ENCODE measurements around the gene ATG13. TPM values are rescaled to one million over a fixed set of nuclear protein-coding genes. Genes with fewer than 3 reads are reported as not detected.
"Not testable (repeated sequence)": the region's sequence is repeated elsewhere in the genome, so short reads cannot be mapped to it uniquely, and the experiment has no call there.

Gene ATG13
- total RNA-seq, 2 experiments from 2014 or later, result 64.1 to 70.0 TPM

DNA sequence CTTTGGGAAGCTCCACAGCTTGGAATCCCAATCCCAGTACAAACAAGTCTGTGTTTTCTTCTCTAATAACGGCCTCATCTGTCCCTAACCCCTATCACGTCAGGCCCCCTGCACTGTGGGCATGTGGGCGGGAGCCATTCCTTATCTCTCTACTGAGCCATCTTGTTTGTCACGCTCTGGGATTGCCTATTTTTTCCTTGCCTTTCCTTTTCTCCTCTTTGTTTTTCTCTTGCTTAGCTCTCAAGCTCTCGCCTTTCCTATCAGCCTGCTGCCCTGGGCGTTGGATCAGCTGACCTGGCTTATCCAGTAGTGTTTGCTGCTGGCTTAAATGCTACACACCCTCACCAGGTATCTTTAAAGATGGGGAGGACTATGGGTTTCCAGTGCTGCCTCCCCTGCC is 47.3 kb downstream of the ATG13 start:
- H3K27me3 Mint-ChIP-seq, result no peaks in the 10 kb centered on the region

DNA sequence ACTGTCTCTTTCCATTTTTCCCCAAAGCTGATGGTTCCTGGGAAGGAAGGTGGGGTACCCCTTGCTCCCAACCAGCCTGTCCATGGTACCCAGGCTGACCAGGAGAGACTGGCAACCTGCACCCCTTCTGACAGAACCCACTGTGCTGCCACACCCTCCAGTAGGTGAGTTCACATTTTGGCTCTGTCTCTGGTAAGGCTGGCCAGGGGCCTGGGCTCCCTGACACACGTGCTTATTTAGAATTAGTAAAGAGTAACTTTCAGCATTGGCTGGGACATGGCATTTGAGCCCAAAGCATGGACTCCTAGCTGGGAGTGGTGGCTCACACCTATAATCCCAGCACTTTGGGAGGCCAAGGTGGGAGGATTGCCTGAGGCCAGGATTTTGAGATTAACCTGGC is 48.0 kb downstream of the ATG13 start:
- Mint-ChIP-seq H3K27me3 (no peaks in the 10 kb centered on the region), H3K9me3 (no peaks in the 10 kb centered on the region), H3K4me1 (peaks cover 11% of the 10 kb centered on the region), H3K27ac (no peak overlapping the region), H3K36me3 (peaks cover 26% of the 10 kb centered on the region), H3K4me3 (no peak overlapping the region)
- DNase-seq, result no peak
- POLR2A ChIA-PET, result no interaction called here
- ATAC-seq (ENCODE audit: low read depth), result no peak

More for the DNA sequence above, 47.3 kb downstream of the ATG13 start:
- no peaks in the 10 kb centered on the region for H3K9me3 Mint-ChIP-seq
- ATAC-seq (ENCODE audit: low read depth), result no peak
- POLR2A ChIA-PET, result no interaction called here
- peaks cover 22% of the 10 kb centered on the region for H3K36me3 Mint-ChIP-seq
- H3K4me1 Mint-ChIP-seq, result peaks cover 7% of the 10 kb centered on the region
- no peak overlapping the region for H3K4me3 Mint-ChIP-seq
- H3K27ac Mint-ChIP-seq, result no peak overlapping the region
- DNase-seq, result no peak

DNA sequence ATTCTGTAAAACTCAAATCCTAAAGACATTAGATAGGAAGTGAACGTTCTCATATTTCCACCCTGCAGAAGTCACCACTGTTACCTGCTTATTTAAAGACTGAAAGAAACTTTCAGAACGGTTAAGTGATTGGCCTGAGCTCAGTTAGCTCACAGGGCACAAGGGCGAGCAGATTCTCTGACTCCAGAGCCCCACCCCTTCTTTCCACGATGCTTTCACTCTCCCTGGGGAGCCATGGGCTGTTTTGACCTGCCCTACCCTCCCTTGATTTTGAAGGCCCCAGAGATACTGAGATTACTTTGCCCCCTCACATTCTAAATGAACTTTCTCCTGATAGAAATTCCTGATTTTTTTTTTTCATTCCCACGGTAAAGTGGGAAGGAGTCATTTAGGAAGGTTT is 49.2 kb downstream of the ATG13 start:
- Mint-ChIP-seq H3K9me3 (no peaks in the 10 kb centered on the region), H3K27ac (no peak overlapping the region)

DNA sequence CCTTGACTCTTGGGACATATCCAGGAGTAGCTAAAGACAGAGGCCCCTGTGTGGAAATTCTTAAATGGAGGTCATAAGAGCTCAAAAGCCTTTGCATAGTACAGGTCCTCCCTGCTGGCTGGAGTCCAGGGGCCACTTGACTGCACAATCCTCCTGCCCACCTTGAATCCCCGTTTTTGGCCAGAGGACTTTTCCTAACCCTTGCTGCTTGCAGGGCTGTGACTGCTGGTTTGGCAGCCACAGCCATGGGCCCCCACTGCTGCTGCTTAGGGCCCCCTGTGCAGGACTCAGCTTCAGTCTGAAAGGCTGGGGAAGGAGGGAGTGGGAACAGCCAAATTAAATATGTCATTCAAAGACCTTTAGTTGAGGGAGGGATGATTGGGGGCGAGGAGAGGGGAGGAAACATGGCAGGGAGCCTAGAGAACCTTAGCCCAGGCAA is 49.7 kb downstream of the ATG13 start:
- Mint-ChIP-seq H3K27ac (no peak overlapping the region), H3K4me3 (no peak overlapping the region), H3K9me3 (no peaks in the 10 kb centered on the region), H3K36me3 (peaks cover 32% of the 10 kb centered on the region), H3K27me3 (no peaks in the 10 kb centered on the region), H3K4me1 (peaks cover 26% of the 10 kb centered on the region)
- POLR2A ChIA-PET, result no interaction called here
- ATAC-seq (ENCODE audit: low read depth) (no peak), DNase-seq (no peak)

More for the DNA sequence above, 49.2 kb downstream of the ATG13 start:
- H3K4me3 Mint-ChIP-seq, result no peak overlapping the region
- POLR2A ChIA-PET, result no interaction called here
- H3K27me3 Mint-ChIP-seq, result no peaks in the 10 kb centered on the region
- no peak for DNase-seq
- H3K4me1 Mint-ChIP-seq, result peaks cover 21% of the 10 kb centered on the region
- no peak for ATAC-seq (ENCODE audit: low read depth)
- H3K36me3 Mint-ChIP-seq, result peaks cover 31% of the 10 kb centered on the region

DNA sequence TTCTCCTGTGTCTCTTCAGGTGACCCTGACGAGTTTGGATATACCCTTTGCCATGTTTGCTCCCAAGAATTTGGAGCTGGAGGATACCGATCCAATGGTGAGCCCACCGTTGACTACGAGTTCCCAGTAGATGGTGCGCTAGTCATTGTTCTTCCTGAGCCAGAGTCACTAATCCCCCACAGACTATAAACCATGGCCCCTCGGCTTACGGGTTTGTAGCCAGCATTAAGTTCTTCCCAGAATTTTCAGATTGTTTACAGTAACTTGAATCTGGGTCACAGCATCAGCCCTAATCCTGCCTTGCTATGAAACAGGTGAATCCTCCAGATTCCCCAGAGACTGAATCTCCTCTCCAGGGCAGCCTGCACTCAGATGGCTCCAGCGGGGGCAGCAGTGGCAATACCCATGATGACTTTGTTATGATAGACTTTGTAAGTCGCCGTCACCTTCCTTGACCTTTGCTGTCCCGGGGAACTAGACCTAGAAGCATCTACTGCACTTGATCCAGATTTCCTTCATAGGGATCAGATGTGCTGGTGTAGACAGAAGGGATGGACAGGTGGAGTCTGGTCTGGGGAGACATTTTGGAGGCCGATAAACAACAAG is 51.2 kb downstream of the ATG13 start:
- no peak overlapping the region for H3K27ac Mint-ChIP-seq
- peaks cover 42% of the 10 kb centered on the region for H3K36me3 Mint-ChIP-seq
- ATAC-seq (ENCODE audit: low read depth) (no peak), DNase-seq (no peak)
- H3K9me3 Mint-ChIP-seq, result no peaks in the 10 kb centered on the region
- H3K4me3 Mint-ChIP-seq, result no peak overlapping the region
- H3K27me3 Mint-ChIP-seq, result no peaks in the 10 kb centered on the region
- peaks cover 31% of the 10 kb centered on the region for H3K4me1 Mint-ChIP-seq
- POLR2A ChIA-PET, result no interaction called here

DNA sequence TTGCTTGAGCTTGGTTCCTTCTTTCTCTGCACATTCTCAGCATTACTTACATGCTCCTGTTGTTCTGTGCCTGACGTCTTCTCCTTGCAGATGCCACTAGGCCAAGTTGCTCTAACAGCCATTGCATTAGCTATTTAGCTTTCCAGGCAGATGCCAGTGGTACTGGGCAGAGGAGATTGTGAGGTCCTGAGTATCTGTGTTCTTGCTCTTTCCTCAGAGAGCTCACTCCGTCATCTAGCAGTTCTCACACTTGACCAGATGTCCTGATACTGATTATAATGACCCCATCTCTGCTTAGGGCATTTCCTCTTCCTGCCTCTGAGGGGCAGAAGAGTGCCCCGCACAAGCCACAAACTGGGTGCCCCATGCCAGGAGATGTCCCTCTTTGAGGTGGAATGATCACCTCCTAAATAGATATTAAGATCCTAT is 52.4 kb downstream of the ATG13 start:
- Mint-ChIP-seq H3K4me1 (peaks cover 36% of the 10 kb centered on the region), H3K36me3 (peaks cover 39% of the 10 kb centered on the region)

DNA sequence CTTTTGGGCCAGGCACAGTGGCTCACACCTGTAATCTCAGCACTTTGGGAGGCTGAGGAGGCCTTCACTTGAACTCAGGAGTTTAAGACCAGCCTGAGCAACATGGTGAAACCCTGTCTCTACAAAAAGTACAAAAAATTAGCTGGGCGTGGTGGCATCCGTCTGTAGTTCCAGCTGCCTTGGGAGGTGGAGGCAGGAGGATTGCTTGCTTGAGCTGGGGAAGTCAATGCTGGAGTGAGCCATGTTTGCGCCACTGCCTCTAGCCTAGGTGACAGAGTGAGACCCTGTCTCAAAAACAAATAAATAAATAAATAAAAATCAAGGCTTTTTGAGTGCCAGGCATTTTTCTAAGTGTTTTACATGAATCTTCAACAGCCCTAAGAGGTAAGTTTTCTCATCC is 53.2 kb downstream of the ATG13 start:
- Mint-ChIP-seq H3K4me3 (peak overlapping the region; percentile 50), H3K4me1 (peaks cover 43% of the 10 kb centered on the region), H3K36me3 (peaks cover 39% of the 10 kb centered on the region), H3K27ac (peak overlapping the region; percentile 64)
- DNase-seq, H3K27me3 Mint-ChIP-seq, H3K9me3 Mint-ChIP-seq: not testable (repeated sequence)
- peak; percentile 3 for ATAC-seq (ENCODE audit: low read depth)
- POLR2A ChIA-PET, result interaction anchor here (0.6 to 1.7 kb wide), 10 partner anchors 11 to 340 kb away, joined by 3 to 31 read pairs (median 5); partner anchors contain the start of genes AMBRA1, ARHGAP1, ATG13 and HARBI1

More for the DNA sequence above, 52.4 kb downstream of the ATG13 start:
- DNase-seq (no peak), ATAC-seq (ENCODE audit: low read depth) (no peak)
- Mint-ChIP-seq H3K4me3 (peak overlapping the region; percentile 40), H3K27ac (peak overlapping the region; percentile 71), H3K9me3 (no peaks in the 10 kb centered on the region), H3K27me3 (no peaks in the 10 kb centered on the region)
- POLR2A ChIA-PET, result interaction anchor here (0.6 to 1.4 kb wide), 2 partner anchors 20 to 114 kb away, joined by 3 to 4 read pairs; no protein-coding TSS in a partner anchor

DNA sequence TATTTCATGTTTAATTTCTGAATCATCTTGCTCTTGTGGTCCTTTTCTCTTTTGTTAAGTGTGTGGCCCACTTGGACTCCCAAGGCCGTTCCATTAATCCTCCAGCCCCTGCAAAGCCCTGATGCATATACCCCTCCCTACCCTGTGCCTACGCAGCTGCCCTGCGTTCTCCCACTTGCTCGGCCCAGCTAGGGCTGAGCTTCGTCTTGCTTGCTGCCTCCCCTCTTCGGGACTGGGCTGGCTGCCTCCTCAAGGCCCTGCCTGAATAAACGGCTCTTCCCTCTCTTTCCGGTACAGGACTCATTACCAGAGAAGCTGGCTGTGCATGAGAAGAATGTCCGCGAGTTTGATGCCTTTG is 54.6 kb downstream of the ATG13 start:
- no peak for DNase-seq
- POLR2A ChIA-PET, result interaction anchor here (1.3 to 1.7 kb wide), 4 partner anchors 25 to 341 kb away, joined by 3 to 31 read pairs (median 6); partner anchors contain the start of genes ARHGAP1 and ZNF408
- no peaks in the 10 kb centered on the region for H3K9me3 Mint-ChIP-seq
- no peak for ATAC-seq (ENCODE audit: low read depth)
- H3K36me3 Mint-ChIP-seq, result peaks cover 34% of the 10 kb centered on the region
- H3K27ac Mint-ChIP-seq, result peak overlapping the region; percentile 89
- peak overlapping the region; percentile 82 for H3K4me3 Mint-ChIP-seq
- no peaks in the 10 kb centered on the region for H3K27me3 Mint-ChIP-seq
- peaks cover 53% of the 10 kb centered on the region for H3K4me1 Mint-ChIP-seq

DNA sequence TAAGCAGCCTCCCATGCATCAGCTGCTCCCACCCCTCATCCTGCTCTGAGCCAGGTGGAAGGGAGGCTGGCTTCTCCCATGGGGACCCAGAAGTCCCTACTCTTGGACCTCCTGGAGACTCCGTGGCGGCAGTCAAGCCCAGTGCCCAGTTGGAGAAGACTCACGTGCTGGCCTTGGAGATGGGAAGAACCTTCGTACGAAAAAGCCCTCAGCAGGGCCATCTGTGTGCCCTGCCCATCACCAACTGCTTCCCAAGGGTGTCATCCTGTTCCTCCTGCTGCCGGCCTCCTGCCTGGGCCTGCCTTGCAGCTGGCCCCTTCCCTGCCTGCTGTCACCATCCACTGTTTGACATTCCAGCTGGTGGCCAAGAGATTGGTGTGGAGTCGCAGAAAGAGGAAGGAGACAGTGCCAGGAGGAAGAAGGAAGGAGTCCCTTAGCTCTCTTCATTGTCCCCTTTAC is 55.1 kb downstream of the ATG13 start:
- H3K36me3 Mint-ChIP-seq, result peaks cover 34% of the 10 kb centered on the region
- H3K9me3 Mint-ChIP-seq, result no peaks in the 10 kb centered on the region
- H3K27me3 Mint-ChIP-seq, result no peaks in the 10 kb centered on the region
- no peak for ATAC-seq (ENCODE audit: low read depth)
- no peak overlapping the region for H3K4me3 Mint-ChIP-seq
- POLR2A ChIA-PET, result no interaction called here
- H3K4me1 Mint-ChIP-seq, result peaks cover 54% of the 10 kb centered on the region
- H3K27ac Mint-ChIP-seq, result peak overlapping the region; percentile 89
- no peak for DNase-seq

DNA sequence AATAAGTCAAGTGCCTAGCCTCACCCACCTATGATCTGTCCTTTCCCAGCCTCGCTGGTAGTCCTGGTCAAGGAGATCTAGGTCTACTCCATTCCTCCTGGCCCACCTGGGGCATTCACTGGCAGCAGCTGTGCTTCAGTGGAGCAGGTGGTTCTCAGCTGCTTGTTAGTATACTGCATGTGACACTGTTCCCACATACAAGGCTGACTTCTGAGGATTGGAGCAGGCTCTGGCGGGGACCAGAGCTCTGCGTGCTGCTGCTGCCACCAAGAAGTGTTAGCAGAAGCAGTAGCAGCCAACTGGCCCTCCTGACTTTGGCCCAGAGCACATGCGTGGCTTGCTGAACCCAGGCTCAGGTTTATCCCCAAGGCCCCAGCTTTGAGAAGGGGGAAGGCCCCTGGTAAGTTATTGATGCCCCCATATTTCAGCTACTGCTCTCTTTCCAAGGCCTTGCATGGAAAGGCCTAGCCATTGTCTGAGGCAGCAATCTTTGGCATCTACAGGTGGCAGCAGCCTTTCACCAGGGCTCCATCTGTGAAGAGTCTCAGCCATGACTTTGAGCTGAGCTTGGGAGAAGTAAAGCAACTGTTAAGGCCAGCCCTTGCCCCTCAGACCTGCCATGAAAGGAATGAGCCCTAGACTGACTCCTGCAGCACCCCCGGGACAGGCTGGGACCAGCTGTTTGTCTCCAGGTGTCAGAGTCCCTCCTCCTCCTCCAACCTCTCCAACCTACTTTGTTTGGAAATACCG is 56.5 kb downstream of the ATG13 start:
- DNase-seq, result no peak
- Mint-ChIP-seq H3K27ac (peak overlapping the region; percentile 92), H3K27me3 (no peaks in the 10 kb centered on the region), H3K4me3 (no peak overlapping the region), H3K36me3 (peaks cover 34% of the 10 kb centered on the region), H3K4me1 (peaks cover 54% of the 10 kb centered on the region), H3K9me3 (no peaks in the 10 kb centered on the region)
- ATAC-seq (ENCODE audit: low read depth), result no peak
- POLR2A ChIA-PET, result interaction anchor here (0.6 to 3.0 kb wide), 6 partner anchors 20 to 555 kb away, joined by 3 to 15 read pairs (median 3); partner anchors contain the start of genes AMBRA1, ARHGAP1 and ZNF408

DNA sequence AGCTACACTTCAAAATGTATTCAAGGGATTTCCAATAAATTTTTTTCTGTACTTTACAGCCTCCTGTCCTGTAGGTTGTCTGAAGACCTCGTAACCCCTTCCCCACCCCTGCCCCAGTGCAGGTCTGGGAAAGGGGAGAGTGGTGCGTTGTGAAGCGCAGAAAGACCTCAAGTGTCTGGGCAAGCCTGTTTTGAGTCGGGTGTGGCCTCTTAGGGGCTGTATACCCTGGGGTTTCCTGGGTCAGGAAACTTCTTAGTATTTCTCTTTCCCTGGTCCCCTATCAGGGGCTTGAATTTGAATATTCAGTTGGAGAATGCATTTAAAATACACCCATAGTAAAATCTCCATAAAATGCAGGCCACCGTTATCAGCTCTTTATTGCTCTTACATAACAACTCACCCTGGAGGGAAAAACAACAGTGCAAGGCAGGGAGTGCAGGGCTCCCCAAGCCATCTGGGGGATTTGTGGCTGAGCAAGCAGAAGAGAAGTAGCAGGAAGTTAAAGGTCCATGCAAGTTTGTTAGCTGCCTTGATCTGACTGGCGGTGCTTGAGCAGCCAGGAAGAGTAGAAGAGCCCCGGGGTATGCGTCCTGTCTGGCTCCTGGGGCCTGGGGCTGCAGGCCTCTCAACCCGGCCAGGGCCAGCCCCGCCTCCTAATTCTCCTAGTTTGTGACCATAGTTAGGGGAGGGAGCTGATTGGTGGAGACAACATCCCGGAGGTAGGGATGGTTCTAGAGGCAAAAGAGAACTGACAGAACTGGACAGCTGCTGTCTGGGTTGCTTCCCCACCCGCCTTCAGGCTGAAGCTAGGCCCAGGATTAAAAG is 57.3 kb downstream of the ATG13 start:
- no peaks in the 10 kb centered on the region for H3K9me3 Mint-ChIP-seq
- DNase-seq (no peak), ATAC-seq (ENCODE audit: low read depth) (peak; percentile 41)
- H3K27ac Mint-ChIP-seq, result peak overlapping the region; percentile 92
- POLR2A ChIA-PET, result interaction anchor here (0.6 to 3.0 kb wide), 5 partner anchors 21 to 541 kb away, joined by 3 to 15 read pairs (median 3); partner anchors contain the start of genes AMBRA1, ARHGAP1 and ZNF408
- H3K36me3 Mint-ChIP-seq, result peaks cover 30% of the 10 kb centered on the region
- H3K27me3 Mint-ChIP-seq, result no peaks in the 10 kb centered on the region
- peaks cover 50% of the 10 kb centered on the region for H3K4me1 Mint-ChIP-seq
- peak overlapping the region; percentile 52 for H3K4me3 Mint-ChIP-seq

DNA sequence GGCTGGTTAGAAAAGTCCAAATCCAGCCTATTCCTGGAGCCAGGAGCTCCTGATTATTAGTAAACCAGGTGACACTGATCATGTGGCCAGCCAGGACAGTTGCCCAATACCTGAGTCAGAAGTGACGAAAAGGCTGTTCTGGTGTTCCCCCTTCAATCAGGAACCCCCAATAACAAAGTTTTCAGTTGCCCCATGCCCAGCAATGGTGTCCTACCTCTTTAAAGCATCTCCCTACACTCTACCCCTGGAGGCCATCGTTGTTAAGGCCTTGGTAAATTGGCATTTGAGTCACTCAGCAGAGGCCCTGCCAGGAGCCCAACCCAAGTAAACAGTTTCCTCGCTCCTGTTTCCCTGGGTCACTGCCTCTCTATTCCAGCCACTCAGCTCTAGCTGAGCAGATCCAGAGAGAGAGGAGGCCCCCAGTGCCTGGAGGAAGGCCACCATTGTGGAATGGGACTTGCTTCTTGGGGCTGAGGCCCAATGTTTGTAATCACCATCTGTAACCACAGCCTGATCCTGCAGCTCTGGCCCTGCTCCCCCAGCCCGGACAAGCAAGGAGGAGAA is 58.0 kb downstream of the ATG13 start:
- Mint-ChIP-seq H3K4me1 (peaks cover 45% of the 10 kb centered on the region), H3K27ac (peak overlapping the region; percentile 92), H3K36me3 (peaks cover 24% of the 10 kb centered on the region), H3K4me3 (no peak overlapping the region), H3K9me3 (no peaks in the 10 kb centered on the region), H3K27me3 (no peaks in the 10 kb centered on the region)
- POLR2A ChIA-PET, result interaction anchor here (0.8 to 3.0 kb wide), 5 partner anchors 10 to 540 kb away, joined by 3 to 15 read pairs (median 4); partner anchors contain the start of genes AMBRA1, ARHGAP1 and ZNF408
- no peak for ATAC-seq (ENCODE audit: low read depth)
- DNase-seq, result no peak
